HG03442 (cell line): Measurements from ENCODE around the gene ARHGEF28.

Experiments used
- ATAC-seq: cut with Tn5 transposase; IDR thresholded peaks from one replicate; pipeline ENCODE4 v1.9.1; 2021; ENCODE audit warnings: mild to moderate bottlenecking, moderate library complexity; ENCODE audit not compliant: unreplicated experiment

The ARHGEF28 gene

GRCh38 chr5:73623060-73623459 is 2.9 kb upstream of the ARHGEF28 start:
- ATAC-seq, result no peak

- ATAC-seq, result no peak
These were observed 2.0 kb upstream of the ARHGEF28 start for GRCh38 chr5:73623901-73624404.

- no peak for ATAC-seq
These were observed 1.1 kb upstream of the ARHGEF28 start for GRCh38 chr5:73624888-73625287.

GRCh38 chr5:73625372-73625943 is 538 bp upstream of the ARHGEF28 start:
- no peak for ATAC-seq

GRCh38 chr5:73626814-73627313 is 868 bp downstream of the ARHGEF28 start:
- ATAC-seq, result no peak

- ATAC-seq, result no peak
These were observed 3.5 kb downstream of the ARHGEF28 start for GRCh38 chr5:73629456-73629855.

GRCh38 chr5:73630765-73631164 is 4.8 kb downstream of the ARHGEF28 start:
- ATAC-seq, result no peak

GRCh38 chr5:73631500-73631899 is 5.5 kb downstream of the ARHGEF28 start:
- ATAC-seq, result no peak

GRCh38 chr5:73633060-73633459 is 7.1 kb downstream of the ARHGEF28 start:
- ATAC-seq, result no peak

GRCh38 chr5:73636408-73636807 is 10.4 kb downstream of the ARHGEF28 start:
- ATAC-seq, result no peak

- ATAC-seq, result no peak
These were observed 11.6 kb downstream of the ARHGEF28 start for GRCh38 chr5:73637565-73637964.

- no peak for ATAC-seq
These were observed 12.5 kb downstream of the ARHGEF28 start for GRCh38 chr5:73638344-73639095.

- no peak for ATAC-seq
These were observed 14.9 kb downstream of the ARHGEF28 start for GRCh38 chr5:73640861-73641320.

GRCh38 chr5:73641811-73642210 is 15.8 kb downstream of the ARHGEF28 start:
- no peak for ATAC-seq

- ATAC-seq, result no peak
These were observed 16.3 kb downstream of the ARHGEF28 start for GRCh38 chr5:73642344-73642743.

- ATAC-seq, result no peak
These were observed 18.5 kb downstream of the ARHGEF28 start for GRCh38 chr5:73644385-73644963.

GRCh38 chr5:73647721-73648120 is 21.7 kb downstream of the ARHGEF28 start:
- no peak for ATAC-seq

GRCh38 chr5:73648515-73648914 is 22.5 kb downstream of the ARHGEF28 start:
- no peak for ATAC-seq

- no peak for ATAC-seq
These were observed 23.9 kb downstream of the ARHGEF28 start for GRCh38 chr5:73649926-73650325.

GRCh38 chr5:73652391-73652790 is 26.4 kb downstream of the ARHGEF28 start:
- ATAC-seq, result no peak

GRCh38 chr5:73654171-73654811 is 28.3 kb downstream of the ARHGEF28 start:
- ATAC-seq, result peak; percentile 67
